ENCODE measurements around the gene MOSMO. TPM values are rescaled to one million over a fixed set of nuclear protein-coding genes. Genes with fewer than 3 reads are reported as not detected.
A peak's percentile ranks its signal among the peaks of the same experiment; 100 is the strongest.
"Not testable (repeated sequence)": the region's sequence is repeated elsewhere in the genome, so short reads cannot be mapped to it uniquely, and the experiment has no call there.

The MOSMO gene
- total RNA-seq, 1 donor from 2014 or later, result 9.8 TPM

GRCh38 chr16:22043882-22044281 lies 36.0 kb downstream of the MOSMO start:
- not testable (repeated sequence) for DNase-seq (ENCODE audit: low read depth in 2 of 2)

GRCh38 chr16:22045888-22046287 lies 38.0 kb downstream of the MOSMO start:
- DNase-seq (ENCODE audit: low read depth in 2 of 2), result peak; percentile 60 to 69

- no peak for DNase-seq (ENCODE audit: low read depth in 2 of 2)
Measured at GRCh38 chr16:22050963-22051362, 43.1 kb downstream of the MOSMO start.

DNA sequence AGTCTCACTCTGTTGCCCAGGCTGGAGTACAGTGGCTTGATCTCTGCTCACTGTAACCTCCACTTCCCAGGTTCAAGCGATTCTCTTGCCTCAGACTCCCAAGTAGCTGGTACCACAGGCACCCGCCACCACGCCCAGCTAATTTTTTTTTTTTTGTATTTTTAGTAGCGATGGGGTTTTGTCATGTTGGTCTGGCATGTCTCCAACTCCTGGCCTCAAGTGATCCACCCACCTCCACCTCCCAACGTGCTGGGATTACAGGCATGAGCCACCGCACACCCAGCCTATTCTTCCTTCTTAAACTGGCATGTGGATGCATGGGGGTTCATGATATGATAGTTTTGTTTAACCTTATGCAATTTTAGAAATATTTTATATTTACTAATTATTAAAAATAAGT lies 45.1 kb downstream of the MOSMO start:
- DNase-seq (ENCODE audit: low read depth in 2 of 2), result no peak

DNA sequence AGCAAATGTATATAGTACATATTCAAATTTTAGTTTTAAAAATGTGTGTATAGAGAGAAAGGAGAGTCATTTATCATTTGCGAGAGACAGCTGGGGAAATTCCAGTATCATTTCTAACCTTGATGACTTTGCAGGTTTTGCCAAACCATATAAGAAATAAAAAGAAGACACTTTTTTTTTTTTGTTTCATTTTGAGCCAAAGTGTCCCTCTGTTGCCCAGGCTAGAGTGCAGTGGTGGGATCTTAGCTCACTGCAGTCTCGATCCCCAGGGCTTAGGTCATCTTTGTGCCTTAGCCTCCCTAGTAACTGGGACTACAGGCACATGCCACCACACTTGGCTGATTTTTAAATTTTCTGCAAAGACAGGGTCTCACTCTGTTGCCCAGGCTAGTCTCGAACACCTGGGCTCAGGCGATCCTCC lies 46.0 kb downstream of the MOSMO start:
- DNase-seq (ENCODE audit: low read depth in 2 of 2), result no peak

DNA sequence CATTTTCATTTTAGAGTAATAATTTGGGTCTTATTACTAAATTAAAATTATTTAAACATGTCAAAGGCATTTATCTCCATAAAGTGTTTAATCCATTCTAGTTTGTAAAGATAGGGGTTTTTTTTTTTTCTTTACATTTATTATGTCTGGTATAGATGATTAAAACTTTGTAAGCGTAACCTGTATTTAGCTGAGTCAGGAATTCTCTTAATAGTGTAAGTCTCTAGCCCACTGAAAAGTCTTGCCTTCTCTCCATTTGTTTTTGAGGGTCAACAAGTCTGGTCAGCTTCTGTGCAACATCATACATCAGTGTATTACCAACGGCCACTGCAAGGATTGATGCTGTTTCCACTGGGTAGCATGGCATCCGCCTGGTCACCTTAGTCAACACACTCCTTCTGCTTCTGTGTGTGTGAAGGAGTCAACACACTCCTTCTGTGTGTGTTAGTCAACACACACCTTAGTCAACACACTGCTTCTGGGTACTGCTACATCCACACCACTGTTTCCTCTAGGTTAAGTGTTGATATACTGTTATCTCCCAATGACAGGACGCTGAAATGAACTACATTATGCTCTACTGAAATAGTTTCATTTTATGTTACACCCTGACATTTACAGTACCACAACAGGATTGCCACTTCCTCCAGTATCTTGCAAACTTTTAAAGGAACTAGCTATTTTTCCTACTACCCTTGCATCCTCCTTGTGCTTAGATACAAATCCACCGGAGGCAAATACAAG lies 47.1 kb downstream of the MOSMO start:
- DNase-seq (ENCODE audit: low read depth in 2 of 2), result no peak

GRCh38 chr16:22055881-22056280 lies 48.0 kb downstream of the MOSMO start:
- DNase-seq (ENCODE audit: low read depth in 2 of 2), result no peak

- DNase-seq (ENCODE audit: low read depth in 2 of 2), result no peak
Measured at GRCh38 chr16:22063888-22064467, 56.1 kb downstream of the MOSMO start.

- DNase-seq (ENCODE audit: low read depth in 2 of 2), result no peak
Measured at GRCh38 chr16:22065252-22065651, 57.3 kb downstream of the MOSMO start.

DNA sequence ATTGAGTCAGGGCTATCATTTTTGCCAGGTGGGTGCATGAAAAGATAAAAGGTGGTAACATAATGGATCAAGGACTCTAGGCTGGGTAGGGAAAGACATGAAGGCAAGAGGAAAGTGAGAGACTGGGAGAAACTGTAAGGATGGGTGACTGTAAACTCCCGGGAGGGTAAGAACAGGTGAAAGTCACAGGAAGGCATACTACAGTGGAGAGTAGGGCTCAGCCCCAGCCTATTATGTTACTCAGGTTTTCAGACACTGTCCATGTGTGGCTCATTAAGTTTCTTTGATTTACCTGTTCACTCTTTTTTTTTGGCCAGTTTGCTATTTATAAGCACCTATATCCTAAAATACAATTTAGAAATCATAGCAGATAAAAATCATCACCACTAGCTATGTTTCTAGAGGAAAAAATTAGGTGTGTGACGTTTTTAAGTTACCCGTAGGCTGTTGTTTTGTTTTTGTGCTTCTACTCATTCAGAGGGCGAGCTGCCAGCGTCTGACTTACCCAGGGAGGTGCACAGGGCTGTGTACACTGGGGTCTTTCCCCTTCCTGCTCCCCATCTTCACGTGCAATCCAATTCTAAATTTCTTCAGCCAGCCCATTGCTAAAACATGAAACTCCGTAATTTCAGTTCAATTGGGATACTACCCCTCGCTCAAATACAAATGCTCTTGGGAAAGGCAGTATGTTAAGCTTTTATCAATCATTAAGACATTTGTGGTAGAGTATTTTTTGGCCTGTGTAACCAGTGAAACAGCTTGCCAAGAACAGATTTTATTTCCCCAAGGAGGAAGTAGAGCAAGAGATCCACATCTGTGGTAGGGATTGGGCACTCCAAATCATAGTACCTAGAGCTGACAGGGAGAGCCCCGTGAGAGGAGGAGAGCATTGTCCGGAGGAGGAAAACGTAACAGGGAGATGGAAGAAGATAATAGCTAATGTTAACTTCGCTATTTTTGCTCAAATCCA lies 62.7 kb downstream of the MOSMO start:
- peak in 1 of 2 donors; percentile 18 for DNase-seq (ENCODE audit: low read depth in 2 of 2)

GRCh38 chr16:22071331-22071910 lies 63.5 kb downstream of the MOSMO start:
- DNase-seq (ENCODE audit: low read depth in 2 of 2), result peak; percentile 15 to 16

GRCh38 chr16:22073350-22073749 lies 65.4 kb downstream of the MOSMO start:
- no peak for DNase-seq (ENCODE audit: low read depth in 2 of 2)

GRCh38 chr16:22075043-22075757 lies 67.3 kb downstream of the MOSMO start:
- peak in 1 of 2 donors; percentile 62 for DNase-seq (ENCODE audit: low read depth in 2 of 2)

GRCh38 chr16:22075776-22076175 lies 67.9 kb downstream of the MOSMO start:
- no peak for DNase-seq (ENCODE audit: low read depth in 2 of 2)

GRCh38 chr16:22077700-22078313 lies 69.9 kb downstream of the MOSMO start:
- peak; percentile 32 to 68 for DNase-seq (ENCODE audit: low read depth in 2 of 2)

DNA sequence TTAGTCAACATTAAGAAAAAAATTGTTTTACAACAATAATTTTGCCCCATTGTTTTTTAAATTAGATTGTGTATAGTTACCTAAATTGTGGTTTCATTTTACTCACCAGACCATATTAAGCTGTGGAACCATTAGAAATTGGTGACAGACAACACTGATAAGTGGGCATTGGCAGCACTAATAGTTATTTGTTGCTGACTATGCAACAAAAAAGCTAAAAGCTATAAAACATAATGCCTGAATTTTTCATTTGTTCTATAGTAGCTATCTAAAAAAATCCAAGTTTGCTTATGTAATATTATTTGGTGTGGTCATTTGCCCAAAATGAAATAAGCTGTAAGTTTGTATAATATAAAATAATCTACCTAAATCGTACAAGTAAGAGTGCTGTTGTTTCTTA lies 70.7 kb downstream of the MOSMO start:
- DNase-seq (ENCODE audit: low read depth in 2 of 2), result no peak

GRCh38 chr16:22081050-22081449 lies 73.1 kb downstream of the MOSMO start:
- DNase-seq (ENCODE audit: low read depth in 2 of 2), result no peak

GRCh38 chr16:22086440-22086839 lies 78.5 kb downstream of the MOSMO start:
- no peak for DNase-seq (ENCODE audit: low read depth in 2 of 2)

DNA sequence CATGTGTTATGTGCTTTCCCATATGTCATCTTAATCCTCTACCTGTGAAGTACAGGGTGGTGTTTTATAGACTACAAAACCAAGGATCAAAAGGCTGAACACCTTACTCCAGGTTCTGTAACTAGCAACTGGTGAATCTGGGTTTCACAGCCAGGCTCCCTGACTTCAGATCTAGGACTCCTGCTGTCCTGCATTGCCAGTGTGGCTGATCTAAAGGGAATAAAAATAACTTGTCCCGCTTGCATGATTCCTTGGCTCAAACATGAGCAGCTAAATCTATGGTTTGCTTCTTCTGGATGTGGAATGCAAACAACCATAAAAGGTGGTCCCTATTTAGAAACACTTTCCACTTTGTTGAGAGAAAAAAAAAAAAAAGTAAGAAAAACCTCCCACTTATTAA lies 80.7 kb downstream of the MOSMO start:
- DNase-seq (ENCODE audit: low read depth in 2 of 2), result no peak

DNA sequence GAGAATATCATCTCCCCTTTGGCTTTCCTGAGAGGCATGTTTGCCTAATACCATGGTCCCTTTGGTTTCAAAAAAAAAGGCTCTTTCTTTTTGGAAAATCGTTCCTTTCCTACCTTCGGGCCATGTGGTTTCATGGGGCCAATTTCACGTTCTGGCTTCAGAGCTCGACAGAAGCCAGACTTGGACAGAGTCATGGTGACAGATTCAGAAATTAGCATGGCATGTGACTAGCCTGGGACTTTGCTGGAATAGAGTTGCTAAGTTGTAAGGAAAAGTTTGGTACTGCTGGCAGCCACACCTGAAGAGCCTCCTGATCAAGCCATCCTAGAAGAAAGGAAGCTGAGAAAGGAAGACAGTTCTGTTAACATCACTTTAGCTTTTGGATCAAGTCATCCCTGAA lies 82.0 kb downstream of the MOSMO start:
- DNase-seq (ENCODE audit: low read depth in 2 of 2), result no peak

- DNase-seq (ENCODE audit: low read depth in 2 of 2), result no peak
Measured at GRCh38 chr16:22091721-22092120, 83.8 kb downstream of the MOSMO start.
